GM18511 (cell line): ENCODE results near the gene P4HB.
"Not testable (repeated sequence)": the region's sequence is repeated elsewhere in the genome, so short reads cannot be mapped to it uniquely, and the experiment has no call there.

Experiments
- ATAC-seq: cut with Tn5 transposase; IDR thresholded peaks from one replicate; pipeline ENCODE4 v1.9.1; 2021; ENCODE audit warnings: mild to moderate bottlenecking, moderate library complexity; ENCODE audit not compliant: unreplicated experiment

The P4HB gene

DNA sequence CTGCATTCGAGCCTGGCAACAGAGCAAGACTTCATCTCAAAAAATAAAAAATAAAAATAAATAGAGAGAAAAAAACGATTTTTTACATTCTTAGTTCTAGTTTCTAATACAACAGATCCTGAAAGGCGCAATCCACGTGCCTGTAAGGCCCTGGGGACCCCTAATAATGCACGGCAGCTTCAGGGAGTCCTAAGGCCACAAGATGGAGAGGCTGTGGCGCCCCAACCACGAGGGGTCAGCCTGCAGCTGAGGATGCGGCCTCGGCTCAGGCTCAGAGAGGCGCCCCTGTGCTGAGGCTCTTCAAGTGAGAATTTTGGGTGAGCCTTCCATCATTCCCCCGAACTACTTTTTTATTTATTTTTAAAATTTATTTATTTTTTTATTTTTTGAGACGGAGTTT is 10.9 kb downstream of the P4HB start:
- ATAC-seq = no peak

DNA sequence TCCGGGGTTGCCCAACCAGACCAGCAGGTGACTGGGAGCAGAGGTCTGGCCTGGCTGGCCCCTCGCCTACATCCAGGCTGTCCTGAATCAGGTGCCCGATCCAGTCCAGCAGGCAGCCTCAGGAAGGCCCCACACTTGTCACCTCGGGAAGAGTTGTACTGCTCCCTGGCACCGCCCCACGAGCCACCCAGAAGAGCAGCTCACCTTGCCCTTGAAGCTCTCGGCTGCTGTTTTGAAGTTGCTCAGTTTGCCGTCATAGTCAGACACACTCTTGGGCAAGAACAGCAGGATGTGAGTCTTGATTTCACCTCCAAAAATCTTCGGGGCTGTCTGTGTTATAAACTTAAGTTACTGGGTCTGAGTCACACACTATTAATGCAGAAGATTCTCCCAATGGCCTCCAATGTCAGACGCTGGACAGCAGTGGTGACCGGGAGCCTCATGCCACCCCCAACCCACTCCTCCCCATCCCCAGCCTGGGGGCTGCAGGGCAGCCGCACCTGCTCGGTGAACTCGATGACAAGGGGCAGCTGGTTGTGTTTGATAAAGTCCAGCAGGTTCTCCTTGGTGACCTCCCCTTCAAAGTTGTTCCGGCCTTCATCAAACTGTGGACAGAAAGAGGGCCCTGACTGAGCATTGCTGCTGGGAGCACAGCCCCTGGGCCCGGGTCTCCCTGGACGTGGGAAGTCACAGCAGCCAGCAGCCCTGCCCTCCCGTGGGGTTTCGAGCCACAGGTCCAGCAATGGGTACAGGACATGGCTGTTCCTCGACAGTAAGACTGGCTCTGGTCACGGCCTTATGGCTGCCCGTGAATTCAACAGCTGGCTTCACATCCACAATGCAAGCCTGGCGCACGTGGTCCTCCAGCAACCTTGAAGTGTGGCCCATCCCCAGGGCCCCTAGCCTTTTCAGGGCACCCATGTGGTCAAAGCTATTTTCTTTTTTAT is 13.3 kb downstream of the P4HB start:
- ATAC-seq = no peak

DNA sequence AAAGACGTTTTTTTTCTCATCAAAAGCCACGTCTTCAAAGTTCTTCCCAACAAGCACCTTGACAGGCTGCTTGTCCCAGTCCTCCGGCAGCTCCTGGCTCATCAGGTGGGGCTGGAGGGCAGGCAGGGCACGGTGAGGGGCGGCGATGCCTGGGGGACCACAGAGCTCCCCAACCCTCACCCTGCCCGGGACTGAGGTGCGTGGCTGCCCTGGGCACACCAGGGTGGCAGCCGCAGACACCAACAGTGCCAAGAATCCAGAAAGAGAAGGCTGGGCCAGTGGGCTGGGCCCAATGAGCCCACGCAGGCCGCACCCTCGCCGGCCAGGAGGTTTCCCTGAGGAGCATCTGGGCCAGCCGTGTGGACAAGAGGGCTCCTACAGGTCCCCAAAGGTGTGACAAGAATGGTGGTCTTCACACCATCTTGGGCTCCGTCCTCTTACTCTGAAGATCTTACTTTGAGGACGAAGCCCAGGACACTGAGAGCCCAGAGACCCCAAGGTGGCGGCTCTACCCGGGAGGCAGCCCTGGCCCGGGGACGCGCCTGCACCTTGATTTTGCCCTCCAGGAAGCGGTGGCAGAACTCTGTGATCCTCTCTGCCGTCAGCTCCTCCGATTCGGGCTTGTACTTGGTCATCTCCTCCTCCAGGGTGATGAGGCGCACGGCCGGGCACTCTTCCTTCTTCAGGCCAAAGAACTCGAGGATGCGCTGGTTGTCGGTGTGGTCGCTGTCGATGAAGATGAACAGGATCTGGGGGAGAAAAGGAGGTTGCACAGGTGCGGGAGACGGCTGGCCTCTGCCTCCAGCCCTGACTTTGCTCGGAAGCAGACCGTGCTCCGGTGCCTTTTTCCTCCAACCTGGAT is 14.2 kb downstream of the P4HB start:
- ATAC-seq = no peak

DNA sequence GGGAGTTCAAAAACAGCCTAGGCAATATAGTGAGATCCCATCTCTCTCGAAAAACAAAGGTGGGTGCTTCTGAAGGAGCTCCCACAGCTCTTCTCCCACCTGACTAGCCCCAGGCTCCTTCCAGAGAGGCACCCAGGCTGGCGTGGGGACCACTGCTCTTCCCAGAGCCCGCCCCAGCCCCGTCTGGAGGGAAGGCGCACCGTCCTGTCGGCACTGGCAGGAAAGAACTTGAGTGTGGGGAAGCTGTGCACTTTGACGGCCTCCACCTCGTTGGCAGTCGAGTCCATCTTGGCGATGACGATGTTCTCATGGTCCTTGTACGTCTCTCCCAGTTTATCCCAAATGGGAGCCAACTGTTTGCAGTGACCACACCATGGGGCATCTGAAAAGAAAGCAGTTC is 15.0 kb downstream of the P4HB start:
- no peak for ATAC-seq

DNA sequence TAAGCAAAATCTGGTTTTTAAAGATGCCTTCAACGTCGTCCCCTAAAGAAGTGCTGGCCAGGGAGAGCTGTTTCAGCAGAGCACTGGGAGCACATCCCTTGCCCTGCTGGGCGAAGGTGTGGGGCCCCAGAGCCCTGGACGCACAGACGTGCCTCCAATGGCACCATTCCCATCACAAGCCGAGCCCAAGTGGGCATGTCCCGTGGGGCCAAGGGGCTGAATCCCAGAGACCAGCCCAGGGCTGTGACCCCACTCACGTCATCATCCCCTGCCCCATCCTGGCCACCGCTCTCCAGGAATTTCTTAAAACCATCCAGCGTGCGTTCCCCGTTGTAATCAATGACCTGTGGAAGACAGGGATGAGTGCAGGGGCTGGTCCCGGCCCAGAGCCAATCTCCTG is 15.4 kb downstream of the P4HB start:
- ATAC-seq = no peak

DNA sequence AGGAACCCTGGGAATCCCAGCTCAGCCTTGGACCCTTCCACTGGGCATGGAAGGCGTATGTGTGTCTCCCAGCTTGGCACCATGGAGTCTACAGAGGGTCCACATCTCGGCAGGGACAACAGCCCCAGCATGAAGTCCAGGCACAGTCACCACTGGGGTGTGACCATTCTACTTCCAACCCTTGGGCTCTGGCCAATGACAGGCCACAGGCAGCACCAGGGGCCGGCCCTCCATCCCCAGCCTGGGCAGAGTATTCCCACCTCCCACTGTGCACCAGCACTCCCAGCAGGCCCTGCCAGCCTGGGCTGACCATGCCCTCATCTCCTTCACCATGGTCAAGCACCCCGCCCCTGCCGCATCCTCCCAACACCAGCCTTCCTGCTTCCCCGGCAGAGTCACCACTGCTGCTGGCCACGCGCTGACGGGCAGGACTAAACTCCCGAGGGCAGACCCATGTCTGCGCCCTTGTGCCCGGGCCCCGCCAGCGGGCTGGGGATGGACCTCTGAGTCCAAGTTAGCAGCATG is 15.9 kb downstream of the P4HB start:
- ATAC-seq = no peak

DNA sequence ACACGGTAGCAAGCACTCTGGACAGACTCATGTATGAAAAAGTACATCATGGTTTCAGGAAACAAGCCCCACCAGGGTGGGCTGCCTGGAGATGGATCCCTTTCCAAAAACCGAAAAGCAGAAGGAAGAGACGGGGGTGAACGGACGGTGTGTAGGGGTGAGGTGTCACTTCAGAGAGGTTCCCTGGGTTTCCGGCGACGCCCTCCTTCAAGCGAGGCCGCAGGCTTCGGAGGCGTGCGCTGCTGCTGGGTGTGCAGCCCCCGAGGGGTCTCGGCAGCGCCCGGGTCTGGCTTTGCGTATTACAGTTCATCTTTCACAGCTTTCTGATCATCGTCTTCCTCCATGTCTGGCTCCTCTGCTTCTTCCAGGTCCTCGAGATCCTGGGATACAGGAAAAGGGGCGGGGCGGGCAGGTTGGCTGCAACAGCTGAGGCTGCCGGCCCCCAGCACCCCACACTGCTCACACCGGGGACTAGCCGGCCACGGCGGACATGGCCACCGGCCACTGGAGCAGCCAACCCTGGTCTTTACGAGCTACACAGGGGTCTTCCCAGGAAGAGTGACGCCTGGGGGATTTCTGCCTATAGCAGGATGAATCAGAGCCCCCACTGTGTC is 16.5 kb downstream of the P4HB start:
- ATAC-seq = no peak

DNA sequence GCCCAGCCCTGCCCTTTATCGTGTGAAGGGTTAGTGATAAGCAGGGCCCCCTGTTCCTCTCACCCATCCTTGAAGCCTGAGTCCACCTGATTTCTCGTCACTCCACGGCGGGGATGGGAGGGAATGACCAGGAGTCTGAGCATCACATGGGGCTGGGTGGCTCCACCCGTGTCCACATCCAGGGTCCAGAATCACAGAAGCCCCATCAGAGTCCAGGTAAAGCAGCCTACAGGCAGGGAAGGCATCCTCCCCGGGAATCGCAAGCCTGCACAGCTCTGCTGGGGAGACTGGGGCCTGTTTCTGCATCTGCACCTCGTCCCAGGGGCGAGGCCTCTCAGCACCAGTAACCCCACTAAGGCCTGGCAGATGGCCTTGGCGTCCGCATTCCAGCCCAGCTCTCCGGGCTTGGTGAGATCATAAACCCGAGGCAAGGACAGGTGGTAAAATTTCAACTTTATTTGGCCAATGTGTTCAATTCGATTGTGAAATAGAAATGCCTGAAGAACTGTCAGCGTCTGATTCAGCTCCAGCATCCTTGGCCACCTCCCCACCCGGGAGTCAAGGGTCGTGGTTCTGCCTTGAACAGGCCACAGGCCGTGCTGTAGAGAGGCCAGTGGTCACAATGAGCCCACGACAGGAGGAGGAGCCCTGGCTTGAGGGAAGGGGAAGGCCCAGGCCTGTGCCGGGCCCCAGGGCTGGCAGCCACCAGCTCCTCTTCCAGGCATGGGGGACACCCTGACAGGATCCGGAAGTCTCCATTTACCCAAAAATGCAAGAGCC is 17.4 kb downstream of the P4HB start:
- no peak for ATAC-seq

DNA sequence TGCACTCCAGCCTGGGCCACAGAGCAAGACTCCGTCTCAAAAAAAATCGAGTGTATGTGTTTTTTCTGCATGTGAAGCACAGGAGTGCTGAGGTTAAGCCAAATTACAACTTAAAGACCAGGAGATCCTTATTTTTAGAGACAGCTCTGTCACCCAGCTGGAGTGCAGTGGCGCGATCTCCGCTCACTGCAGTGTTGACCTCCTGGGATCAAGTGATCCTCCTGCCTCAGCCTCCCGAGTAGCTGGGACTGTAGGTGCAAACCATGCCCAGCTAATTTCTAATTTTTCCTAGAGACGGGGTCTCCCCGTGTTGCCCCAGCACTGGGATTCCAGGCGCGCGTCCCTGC is 18.0 kb downstream of the P4HB start:
- ATAC-seq = no peak

DNA sequence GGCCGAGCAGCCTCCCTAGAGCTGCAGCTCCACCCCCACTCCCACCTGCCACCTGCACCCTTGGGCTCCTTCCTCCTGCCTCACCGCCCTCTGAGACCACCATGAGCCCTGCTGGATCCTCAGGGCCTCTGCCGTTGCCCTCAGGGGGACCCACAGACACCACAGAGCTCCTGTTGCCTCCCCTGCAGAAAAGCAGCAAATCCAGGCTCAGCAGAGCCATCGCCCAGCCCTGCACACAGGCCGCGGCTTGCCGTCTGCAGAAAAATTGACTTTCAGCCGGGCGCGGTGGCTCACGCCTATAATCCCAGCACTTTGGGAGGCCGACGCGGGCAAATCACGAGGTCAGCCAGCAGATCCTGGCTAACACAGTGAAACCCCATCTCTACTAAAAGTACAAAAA is 18.5 kb downstream of the P4HB start:
- no peak for ATAC-seq

DNA sequence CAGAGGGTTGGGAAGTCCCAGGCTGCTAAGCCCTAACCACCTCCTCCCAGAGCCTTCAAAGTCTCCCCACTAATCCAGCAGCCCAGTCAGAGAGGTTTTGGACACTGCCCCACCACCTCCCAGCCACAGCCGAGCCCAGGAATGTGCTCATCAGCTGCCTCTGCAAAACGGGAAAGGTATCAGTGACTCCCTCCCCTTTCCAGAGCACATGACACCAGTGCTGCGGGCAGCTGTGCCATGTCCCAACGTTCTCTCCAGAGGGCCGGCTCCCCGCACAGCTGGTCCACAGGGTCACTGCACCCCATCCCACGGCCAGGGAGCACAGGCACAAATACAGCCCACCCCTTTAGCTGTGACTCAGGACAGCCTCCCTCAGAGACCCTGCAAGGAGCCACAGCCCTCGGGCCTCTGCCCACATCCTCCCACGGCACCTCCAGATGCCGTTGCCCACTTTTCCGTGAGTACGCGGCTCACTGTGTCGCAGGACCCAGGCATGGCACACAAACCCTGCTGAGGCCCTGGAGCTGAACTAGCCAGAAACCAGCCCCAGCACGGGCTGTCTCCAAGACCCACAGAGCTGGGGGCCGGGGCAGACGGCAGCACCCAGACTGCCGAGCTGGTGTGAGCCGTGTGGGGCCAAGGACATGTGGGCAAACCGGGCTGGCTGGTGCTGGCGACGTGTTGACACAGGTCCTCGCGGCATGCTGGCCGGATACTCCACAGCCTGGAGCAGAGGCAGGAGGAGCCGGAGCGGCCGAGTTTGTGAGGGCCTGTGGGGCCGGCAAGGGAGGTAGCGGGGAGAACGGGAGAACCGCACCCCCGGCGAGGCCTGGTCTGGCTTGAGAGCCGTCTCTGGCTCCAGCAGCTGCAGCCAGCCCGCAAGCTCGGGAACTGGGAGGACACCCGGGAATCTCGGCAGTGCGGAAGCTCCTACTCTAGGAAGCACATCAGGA is 19.2 kb downstream of the P4HB start:
- no peak for ATAC-seq

DNA sequence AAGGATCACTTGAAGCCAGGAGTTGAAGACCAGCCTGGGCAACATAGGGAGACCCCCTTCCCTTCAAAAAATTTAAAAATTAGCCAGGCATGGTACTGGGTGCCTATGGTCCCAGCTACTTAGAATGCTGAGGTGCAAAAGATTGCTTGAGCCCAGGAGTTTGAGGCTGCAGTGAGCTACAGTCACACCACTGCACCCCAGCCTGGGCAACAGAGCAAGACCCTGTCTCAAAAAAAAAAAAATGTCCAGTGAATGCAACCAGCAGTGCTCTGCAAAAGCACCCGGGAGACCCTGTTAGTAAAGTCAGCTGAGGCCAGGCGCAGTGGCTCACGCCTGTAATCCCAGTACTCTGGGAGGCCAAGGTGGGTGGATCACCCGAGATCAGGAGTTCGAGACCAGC is 20.3 kb downstream of the P4HB start:
- ATAC-seq = not testable (repeated sequence)

DNA sequence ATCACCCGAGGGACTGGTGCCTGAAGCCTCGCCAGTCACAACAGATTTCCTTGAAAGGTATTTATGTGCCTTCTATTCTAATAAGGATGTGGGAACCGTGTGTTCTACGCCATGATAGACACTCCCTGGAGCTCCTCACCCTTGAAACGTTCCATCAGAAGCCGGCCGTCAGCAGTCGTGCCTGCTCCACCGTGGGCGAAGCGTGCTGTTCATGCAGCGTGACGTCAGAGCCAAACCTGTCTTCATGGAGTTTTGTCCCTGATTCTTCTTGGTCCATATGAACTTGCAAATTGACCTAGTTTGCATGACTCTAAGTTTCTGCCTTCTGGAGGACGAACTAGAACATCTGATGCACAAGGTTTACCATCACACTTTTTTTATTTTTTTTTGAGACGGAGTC is 21.0 kb downstream of the P4HB start:
- ATAC-seq = no peak

DNA sequence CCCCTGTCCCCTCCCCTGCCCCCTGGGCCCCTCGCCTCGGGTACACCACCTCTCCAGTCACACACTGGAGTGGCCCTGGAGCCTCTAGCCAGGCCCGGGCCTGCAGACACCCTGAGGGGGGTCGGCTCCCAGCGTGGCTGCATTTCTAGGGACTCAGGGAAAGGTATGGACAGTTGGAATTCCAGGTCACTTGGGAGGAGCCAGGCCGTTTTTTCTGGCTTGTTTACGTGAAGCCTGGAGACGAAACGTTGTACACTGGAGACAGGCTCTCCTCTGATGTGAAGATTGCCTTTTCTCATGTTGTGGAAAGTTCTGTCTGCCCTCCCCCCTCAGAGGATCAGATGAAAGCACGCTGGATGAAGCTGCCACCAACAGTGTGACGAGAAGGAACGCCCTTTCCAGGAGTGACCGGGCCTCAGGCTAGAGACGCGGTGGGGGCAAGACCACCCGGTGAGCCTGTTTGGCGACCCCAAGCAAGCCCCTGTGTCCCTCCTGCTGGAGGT is 21.5 kb downstream of the P4HB start:
- ATAC-seq = no peak

DNA sequence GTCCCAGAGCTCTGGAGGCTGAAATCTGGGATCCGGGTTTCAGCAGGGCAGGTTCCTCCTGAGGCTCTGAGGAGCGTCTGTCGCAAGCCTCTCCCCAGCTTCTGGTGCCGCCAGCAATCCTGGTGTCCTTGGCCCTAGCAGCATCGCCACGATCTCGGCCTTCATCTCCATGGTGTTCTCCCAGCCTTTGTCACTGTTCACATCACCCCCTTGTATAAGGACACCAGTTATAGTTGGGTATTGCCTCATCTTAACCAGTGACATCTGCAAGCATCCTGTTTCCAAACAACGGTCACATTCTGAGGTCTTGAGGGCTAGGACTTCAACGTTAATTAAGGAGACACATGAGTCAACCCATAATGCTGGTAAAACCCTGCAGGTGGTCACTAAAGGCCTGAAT is 22.7 kb downstream of the P4HB start:
- no peak for ATAC-seq

DNA sequence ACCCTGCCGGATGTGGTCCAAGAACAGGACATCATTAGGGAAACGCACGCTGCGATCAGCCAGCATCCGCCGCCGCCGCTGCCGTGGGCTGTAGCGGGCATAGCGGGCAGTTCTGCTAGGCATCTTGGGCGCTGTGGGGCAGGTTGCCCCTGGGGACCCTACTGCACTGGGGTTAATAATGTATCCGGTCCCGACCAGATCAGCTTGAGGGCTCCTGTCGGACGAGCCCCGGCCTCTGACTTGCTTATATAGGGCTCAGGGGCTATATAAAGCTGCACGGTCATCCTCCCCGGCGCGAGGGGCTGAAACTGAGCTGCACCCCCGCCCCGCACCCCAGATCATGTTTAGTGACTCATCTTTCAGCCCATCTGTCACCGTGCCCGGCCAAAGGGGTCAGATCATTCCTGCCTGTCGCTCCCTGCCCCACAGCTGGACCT is 25.5 kb downstream of the P4HB start, which contains the start of gene PPP1R27:
PPP1R27 (minus strand) TSS at position 220 of the 437 bp plus-strand sequence; CDS start at position 123, 97 bp downstream.
- ATAC-seq = no peak

DNA sequence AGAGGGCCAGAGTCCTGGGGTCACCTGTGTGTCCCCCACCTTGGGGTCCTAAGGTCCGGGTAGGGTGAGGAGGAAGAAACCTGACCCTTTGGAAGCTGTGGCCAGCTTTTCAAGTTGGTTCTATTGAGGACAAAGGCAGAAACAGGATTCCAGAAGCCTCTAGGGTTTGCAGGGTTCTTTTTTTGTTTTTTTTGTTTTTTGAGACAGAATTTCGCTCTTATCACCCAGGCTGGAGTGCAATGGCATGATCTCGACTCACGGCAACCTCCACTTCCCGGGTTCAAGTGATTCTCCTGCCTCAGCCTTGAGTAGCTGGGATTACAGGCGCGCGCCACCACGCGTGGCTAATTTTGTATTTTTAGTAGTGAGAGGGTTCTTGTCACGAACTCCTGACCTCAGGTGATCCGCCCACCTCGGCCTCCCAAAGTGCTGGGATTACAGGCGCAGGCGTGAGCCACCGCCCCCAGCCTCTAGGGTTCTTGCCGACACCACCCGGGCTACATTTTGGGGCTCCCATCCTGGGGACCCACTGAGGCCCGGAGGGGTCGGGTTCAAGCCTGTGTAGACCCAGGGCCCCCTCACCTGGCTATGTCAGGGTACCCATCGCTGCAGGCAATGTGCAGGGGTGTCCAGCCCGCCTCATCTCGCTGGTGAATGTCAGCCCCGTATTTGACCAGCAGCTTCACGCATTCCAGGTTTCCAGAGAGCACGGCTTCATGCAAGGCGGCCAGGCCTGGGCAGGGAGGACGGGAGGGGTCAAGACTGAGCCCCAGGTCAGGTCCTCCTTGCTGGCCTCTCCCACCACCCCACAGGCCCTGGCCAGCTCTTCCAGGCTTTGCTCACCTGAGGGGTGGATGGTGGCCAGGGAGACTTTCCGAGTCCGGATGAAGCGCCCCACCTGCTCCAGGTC is 26.2 kb downstream of the P4HB start:
- ATAC-seq = no peak
